Bone marrow (tissue), 2 donors: ENCODE measurements around the gene C10orf71.

Experiments
- DNase-seq, 2 donors: peaks; one replicate each; lab custom pipeline; 2025; lab: John Stamatoyannopoulos, UW

C10orf71 gene

GRCh38 chr10:49274886-49275285 is 24.1 kb upstream of the C10orf71 start:
- DNase-seq, result no peak

GRCh38 chr10:49275896-49276295 is 23.1 kb upstream of the C10orf71 start:
- DNase-seq, result no peak

GRCh38 chr10:49276596-49276995 is 22.4 kb upstream of the C10orf71 start:
- no peak for DNase-seq

- peak in 1 of 2 donors; percentile 61 for DNase-seq
Observed at GRCh38 chr10:49277973-49278372, 21.0 kb upstream of the C10orf71 start.

GRCh38 chr10:49278497-49278981 is 20.4 kb upstream of the C10orf71 start:
- no peak for DNase-seq

GRCh38 chr10:49279015-49279880 is 19.7 kb upstream of the C10orf71 start:
- no peak for DNase-seq

GRCh38 chr10:49280001-49280408 is 19.0 kb upstream of the C10orf71 start:
- peak; percentile 23 to 90 for DNase-seq

GRCh38 chr10:49281461-49281860 is 17.5 kb upstream of the C10orf71 start:
- DNase-seq, result no peak

GRCh38 chr10:49282306-49282705 is 16.7 kb upstream of the C10orf71 start:
- no peak for DNase-seq

GRCh38 chr10:49282879-49283341 is 16.1 kb upstream of the C10orf71 start:
- DNase-seq, result peak in 1 of 2 donors; percentile 24

- DNase-seq, result no peak
Observed at GRCh38 chr10:49283491-49283890, 15.5 kb upstream of the C10orf71 start.

GRCh38 chr10:49284356-49284755 is 14.6 kb upstream of the C10orf71 start:
- DNase-seq, result no peak

GRCh38 chr10:49285232-49285631 is 13.7 kb upstream of the C10orf71 start:
- peak in 1 of 2 donors; percentile 9 for DNase-seq

GRCh38 chr10:49286686-49287085 is 12.3 kb upstream of the C10orf71 start:
- DNase-seq, result no peak

GRCh38 chr10:49287689-49288340 is 11.2 kb upstream of the C10orf71 start:
- DNase-seq, result no peak

GRCh38 chr10:49288341-49289065 is 10.5 kb upstream of the C10orf71 start:
- no peak for DNase-seq

GRCh38 chr10:49289480-49289879 is 9.5 kb upstream of the C10orf71 start:
- DNase-seq, result no peak

GRCh38 chr10:49290131-49290530 is 8.8 kb upstream of the C10orf71 start:
- DNase-seq, result no peak

- no peak for DNase-seq
Observed at GRCh38 chr10:49290607-49291006, 8.4 kb upstream of the C10orf71 start.

GRCh38 chr10:49292565-49293207 is 6.3 kb upstream of the C10orf71 start:
- no peak for DNase-seq

GRCh38 chr10:49293208-49293603 is 5.8 kb upstream of the C10orf71 start:
- DNase-seq, result no peak

- no peak for DNase-seq
Observed at GRCh38 chr10:49294731-49295130, 4.2 kb upstream of the C10orf71 start.
